Measurements from ENCODE around the gene CHRDL2.
"Not testable (repeated sequence)": the region's sequence is repeated elsewhere in the genome, so short reads cannot be mapped to it uniquely, and the experiment has no call there.

CHRDL2 gene

DNA sequence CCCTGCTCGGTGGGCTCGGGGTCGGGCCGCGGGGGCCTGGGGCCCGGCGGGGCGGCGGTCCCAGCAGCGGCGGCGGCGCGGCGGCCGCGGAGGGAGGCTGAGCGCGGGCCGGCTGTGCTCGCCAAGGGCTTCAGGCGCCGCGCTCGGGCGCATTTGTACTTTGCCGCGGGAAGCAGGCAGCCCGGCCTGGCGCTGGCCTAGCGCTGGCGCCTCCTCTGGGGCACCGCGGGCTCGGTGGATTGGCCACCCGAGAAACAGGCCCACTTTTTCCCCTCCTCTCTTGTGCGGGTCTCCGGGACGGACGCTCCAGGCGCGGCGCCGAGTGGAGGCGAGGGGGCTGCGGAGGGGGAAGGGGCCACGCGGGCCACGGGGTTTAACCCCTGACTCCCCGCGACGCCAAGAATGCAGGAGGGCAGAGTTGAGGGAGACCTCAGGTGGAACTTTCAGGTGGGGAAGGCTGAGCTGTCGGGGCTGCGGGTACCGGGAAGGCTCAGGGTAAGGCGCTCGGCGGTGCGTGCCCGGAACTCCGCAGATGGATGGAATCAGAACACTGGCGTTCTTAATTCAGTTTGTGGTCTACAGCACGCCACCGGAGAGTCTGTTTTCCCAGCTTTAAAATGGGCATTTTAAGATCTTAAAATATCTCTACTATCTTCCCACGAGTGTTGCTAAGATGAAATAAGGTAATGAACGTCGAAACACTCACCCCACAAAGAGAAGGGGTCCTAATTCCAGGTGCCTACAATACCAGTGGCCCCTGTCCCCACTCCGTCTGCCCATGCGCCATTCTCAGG is at the start of gene CHRDL2:
Gene CHRDL2, minus strand, starts transcription at position 126 of the 794 bp plus-strand sequence. CDS start 538 bp downstream, outside the sequence.
- no peak for DNase-seq

DNA sequence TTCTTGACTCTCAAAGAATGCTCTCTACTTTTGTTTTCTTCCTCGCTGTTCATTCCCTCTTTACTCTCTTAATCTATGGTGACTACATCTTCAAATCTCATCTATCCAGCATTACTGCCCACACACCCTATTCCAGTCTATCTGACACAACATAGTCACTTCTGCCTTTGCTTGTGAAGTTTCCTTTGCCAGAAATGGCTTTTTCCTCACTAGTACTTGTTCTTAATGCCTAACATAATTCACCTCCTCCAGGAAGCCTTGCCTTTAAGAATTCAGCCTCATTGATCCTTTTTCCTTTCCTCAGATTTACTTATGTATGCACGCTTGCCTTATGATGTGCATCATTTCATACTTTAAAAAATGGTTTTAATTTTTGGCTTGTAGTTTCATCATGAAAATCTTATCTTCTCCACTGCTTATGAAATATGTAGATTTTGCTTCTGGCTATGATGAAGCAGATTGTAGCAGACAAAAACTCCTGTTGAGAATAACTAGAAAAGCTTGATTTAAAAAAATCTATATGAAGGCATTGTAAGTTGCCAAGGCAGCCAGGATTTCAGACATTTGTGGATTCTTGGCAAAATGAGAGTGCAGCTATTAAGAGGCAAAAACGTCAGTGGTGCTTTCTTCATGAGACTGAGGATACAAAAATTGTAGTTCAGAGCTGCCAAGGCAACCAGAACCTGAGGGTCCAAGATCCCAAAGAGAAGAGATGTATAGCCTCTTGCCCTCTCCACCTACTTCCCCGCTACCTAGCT is 49.2 kb upstream of the CHRDL2 start:
- DNase-seq: no peak

DNA sequence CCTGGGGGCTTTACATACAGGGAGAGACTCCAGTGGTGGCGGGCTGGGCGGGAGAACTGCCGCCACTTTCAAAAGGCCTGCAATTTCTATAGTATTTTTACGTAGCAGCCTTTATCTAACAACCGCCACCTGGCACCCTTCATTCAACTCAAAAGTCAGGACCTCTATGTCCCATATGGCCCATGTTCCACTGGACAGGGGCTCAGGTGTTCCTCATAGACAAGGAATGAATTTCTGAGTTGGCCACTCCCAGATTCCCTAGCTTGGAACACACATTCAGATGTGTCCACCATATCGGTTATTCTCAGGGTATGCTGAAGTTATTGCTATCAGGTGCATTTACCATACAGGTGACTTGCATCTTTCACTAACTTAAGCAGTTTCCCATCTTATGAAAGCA is 47.4 kb upstream of the CHRDL2 start:
- DNase-seq: no peak

DNA sequence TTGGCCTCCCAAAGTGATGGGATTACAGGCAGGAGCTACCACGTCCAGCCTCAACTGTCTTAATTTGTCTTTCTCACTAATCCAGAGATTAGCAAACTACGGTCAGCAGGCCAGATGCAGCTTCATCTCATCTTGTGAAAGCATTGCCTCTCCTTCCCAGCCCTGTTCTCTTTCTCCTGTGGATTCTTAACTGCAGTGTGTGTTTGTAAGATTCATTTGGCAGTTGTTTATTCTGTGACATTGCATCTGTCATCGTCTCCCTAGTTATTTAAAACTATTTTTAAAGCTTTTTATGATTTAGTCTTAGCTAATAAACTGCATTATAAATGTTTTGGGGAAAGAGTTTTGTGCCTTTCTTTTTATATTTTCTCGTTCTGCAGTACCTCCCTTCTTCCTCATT is 46.7 kb upstream of the CHRDL2 start:
- DNase-seq: no peak

DNA sequence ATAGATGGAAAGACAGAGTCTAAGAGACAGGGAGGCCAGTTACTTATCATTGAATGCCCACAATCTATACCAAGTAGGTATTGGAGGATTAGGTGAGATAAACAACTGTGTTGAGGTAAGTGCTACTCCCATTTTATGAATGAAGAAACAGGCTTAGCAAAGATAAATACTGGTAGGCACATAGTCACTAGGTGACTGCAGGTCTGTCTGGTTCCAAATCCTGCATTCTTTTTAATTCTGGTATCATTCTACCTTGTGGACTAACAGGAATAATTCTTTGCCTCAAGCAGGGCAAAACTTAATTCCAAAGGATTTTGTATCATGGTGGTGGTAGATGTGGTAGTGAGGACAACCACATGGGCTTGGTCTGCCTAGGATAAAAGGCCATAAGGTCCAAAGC is 45.8 kb upstream of the CHRDL2 start:
- no peak for DNase-seq

- DNase-seq: no peak
Observed at GRCh38 chr11:74776546-74776945, 45.3 kb upstream of the CHRDL2 start.

DNA sequence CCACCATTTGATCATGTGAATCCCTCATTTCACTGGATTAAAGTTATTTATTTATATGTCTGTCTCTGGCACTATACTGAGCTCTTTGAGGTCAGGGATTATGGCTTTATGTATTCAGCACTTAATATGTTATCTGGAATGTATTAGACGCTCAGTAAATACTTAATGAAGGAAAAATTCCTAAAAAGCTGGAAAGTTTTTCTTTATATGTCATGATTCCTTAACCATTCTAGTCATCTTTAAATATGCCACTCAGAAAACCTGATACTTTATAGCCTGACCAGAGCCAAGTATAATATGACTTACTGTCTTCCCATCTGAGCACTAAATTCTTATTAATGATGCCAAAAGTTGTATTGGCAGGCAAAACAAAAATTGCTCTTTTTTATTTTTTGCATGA is 44.5 kb upstream of the CHRDL2 start:
- DNase-seq: no peak

DNA sequence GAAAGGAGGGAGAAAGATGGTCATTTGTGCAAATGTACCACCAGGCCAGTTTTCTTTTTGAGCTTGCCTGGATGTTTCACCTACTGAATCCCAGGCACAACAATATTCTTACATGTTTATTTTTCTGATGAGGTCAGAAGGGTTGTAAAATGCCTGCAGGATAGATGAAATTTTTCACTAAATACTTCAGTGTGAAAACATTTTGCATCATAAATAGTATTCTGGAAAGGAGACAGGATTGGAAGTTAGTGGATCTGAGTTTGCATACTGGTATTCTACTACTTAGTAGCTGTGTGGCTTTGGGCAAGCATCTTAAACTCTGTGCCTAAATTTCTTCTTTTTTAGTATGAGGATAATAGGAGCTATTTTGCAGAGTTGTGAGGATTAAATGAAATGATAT is 42.2 kb upstream of the CHRDL2 start:
- DNase-seq: no peak

DNA sequence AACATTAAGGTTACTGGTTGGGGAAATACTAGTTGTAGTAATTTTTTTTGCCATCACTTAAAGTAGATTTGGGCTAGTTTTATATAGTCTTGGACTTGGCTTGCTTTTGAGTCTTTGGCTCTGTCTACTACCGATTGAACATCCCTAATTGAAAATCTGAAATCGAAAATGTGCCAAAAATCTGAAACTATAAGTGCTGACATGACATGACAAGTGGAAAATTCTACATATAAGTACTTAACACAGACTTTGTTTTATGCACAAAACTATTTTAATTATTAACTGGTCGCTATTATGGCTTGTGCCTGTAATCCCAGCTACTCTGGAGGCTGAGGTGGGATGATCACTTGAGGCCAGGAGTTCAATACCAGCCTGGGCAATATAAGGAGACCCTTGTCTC is 39.9 kb upstream of the CHRDL2 start:
- DNase-seq: no peak

DNA sequence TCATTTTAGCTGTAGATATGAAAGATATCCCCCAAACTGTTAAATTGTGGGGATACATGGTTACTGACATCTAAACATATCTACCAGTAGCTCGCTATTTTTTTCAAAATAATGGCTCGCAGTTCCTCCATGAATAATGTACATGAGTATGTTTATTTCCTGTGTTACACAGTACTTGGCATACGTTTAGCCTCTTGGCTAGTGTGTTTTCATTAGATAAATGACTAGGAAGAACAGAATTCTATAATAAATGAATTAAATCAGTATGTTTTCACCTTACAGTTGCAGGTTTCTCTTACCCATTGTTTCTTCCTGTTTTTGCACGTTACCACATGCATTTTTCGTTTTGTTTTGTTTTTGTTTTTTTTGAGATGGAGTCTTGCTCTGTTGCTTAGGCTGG is 39.2 kb upstream of the CHRDL2 start:
- DNase-seq: no peak

GRCh38 chr11:74769055-74769707 is 38.0 kb upstream of the CHRDL2 start:
- no peak for DNase-seq

DNA sequence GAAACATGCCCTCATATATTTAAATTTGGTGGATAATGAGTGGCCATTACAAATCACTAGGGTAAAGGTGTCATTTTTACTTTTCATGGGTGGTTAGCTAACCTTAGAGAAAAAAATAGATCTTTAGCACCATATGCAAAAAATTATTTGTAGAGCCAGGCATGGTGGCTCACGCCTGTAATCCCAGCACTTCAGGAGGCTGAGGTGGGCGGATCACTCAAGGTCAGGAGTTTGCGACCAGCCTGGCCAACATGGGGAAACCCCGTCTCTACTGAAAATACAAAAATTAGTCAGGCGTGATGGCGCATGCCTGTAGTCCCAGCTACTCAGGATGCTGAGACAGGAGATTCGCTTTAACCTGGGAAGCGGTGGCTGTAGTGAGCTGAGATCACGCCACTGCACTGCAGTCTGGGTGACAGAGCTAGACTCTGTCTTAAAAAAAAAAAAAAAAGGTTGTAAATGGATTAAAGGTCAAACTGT is 37.0 kb upstream of the CHRDL2 start:
- DNase-seq: not testable (repeated sequence)

DNA sequence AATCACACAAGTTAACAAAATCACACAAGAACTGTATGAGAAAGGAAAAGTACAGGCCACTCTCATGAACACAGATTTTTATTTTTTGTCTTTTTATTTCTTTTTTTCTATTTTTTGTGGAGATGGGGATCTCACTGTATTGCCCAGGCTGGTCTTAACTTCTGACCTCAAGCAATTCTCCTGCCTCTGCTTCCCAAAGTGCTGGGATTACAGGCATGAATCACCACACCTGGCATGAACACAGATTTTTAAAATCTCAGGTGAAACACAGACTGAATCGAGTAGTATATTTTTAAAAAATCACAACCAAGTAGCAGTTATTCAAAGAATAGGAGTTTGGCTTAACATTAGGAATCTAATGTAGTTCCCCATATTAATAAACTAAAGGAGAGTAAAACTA is 35.7 kb upstream of the CHRDL2 start:
- no peak for DNase-seq

GRCh38 chr11:74756571-74756970 is 25.3 kb upstream of the CHRDL2 start:
- no peak for DNase-seq

GRCh38 chr11:74755395-74755995 is 24.3 kb upstream of the CHRDL2 start:
- no peak for DNase-seq

- no peak for DNase-seq
Observed at GRCh38 chr11:74754507-74755252, 23.5 kb upstream of the CHRDL2 start.

GRCh38 chr11:74751303-74751702 is 20.1 kb upstream of the CHRDL2 start:
- no peak for DNase-seq

DNA sequence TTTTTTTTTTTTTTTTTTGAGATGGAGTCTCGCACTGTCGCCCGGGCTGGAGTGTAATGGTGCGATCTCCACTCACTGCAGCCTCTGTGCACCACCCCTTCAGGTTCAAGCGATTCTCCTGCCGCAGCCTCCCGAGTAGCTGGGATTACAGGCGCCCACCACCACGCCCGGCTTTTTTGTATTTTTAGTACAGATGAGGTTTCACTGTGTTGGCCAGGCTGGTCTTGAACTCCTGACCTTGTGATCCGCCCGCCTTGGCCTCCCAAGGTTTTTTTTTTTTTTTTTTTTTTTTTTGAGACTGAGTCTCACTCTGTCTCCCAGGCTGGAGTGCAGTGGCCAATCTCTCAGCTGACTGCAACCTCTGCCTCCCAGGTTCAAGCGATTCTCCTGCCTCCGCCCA is 19.4 kb upstream of the CHRDL2 start:
- not testable (repeated sequence) for DNase-seq

DNA sequence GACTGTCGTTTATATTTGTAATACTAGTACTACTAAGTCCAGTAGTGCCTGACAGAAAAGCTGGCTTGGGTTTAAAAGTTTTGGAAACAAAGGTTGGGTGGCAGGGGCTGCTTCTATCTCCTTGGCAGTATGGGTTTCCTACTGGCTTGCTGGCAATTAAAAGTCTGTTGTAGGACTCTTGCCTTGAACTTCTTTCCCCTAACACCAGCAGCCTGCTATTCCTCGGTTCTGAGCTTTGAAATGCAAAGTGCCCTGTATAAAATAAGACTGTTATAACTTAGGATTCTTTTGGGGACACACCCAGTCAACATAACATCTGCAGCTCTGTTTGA is 18.7 kb upstream of the CHRDL2 start:
- no peak for DNase-seq

DNA sequence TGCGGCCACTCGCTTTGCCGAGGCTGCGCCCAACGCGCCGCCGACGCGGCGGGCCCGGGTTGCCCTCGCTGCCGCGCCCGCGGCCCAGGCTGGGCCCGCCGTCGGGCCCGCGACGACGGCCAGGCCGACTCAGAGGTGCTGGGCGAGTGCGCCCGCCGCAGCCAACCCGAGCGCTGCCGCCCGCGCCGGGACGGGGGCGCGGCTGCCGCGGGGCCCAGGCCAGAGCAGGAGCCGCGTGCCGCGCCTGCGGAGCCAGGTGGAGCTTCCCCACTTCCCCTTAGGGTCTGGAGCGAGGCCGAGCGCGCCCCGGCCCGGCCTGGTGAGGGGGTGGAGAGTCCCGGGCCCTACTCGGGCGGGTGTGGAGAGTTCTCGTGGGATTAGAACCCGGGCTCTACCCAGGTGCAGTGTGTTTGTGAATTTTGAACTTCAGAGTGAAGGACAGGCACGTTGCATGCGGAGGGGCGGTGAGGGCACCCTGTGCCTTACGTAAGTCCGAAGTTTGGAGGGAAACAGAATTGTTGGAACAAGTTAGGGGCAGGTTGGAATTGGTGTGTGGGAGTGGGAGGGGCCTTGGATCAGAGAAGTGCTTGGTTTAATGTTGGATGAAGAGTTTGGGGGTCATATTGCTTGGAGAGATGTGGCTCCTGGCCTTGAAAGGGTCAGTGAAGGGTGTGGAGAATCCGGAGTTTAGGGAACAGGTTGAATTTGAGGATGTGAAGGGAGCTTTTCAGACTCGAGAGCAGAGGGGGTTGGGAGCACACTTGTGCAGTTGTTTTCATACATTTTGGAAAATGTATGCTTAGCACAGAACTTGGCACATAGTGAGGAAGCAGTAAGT is 18.1 kb upstream of the CHRDL2 start:
- DNase-seq: no peak

GRCh38 chr11:74748211-74749126 is 17.2 kb upstream of the CHRDL2 start, which contains the start of gene RNF169:
Gene RNF169, plus strand, starts transcription at chr11:74748849. Its CDS starts 32 bp downstream, at chr11:74748881.
- peak; percentile 82 for DNase-seq
